Upper lobe of right lung (tissue), 1 donor: ENCODE results near the gene MAB21L4. TPM values are rescaled to one million over a fixed set of nuclear protein-coding genes. Genes with fewer than 3 reads are reported as not detected.

Source experiments
- ATAC-seq: fragments of 200-7000 bp; cut with Tn5 transposase; one replicate; pipeline ENCODE4 v1.9.1; 2020; ENCODE audit warnings: mild to moderate bottlenecking, moderate library complexity
- DNase-seq: peaks from one replicate; pipeline ENCODE4 v3.0.0-alpha.2; 2020
- H3K27ac ChIP-seq: fragments of 200-600 bp; one replicate; pipeline ENCODE4 v1.8.0; 2022
- H3K27me3 ChIP-seq: fragments of 200-600 bp; one replicate; pipeline ENCODE4 v1.8.0; 2022; ENCODE audit warnings: mild to moderate bottlenecking
- H3K36me3 ChIP-seq: fragments of 200-600 bp; one replicate; pipeline ENCODE4 v1.8.0; 2022
- H3K4me1 ChIP-seq: fragments of 200-600 bp; one replicate; pipeline ENCODE4 v1.8.0; 2022
- H3K4me3 ChIP-seq: fragments of 200-600 bp; one replicate; pipeline ENCODE4 v1.8.0; 2022; ENCODE audit warnings: mild to moderate bottlenecking
- H3K9me3 ChIP-seq: fragments of 200-600 bp; one replicate; pipeline ENCODE4 v1.8.0; 2022
- CTCF ChIP-seq: fragments of 200-600 bp; IDR thresholded peaks from one replicate; pipeline ENCODE4 v1.8.0; 2022; ENCODE audit warnings: antibody characterized with exemption
- intact Hi-C: fragments of 100-400 bp; cut with DNase I; formaldehyde crosslinking; loops from one replicate; pipeline ENCODE4 v1.11.0; 2022
- total RNA-seq: library from RNA; stranded (reverse); fragmentation: NEBNext Ultra II Directional; extraction: Animal tissue kit (Norgen Biotek cat#: 25700); gene quantifications from one replicate; pipeline ENCODE4 v1.2.1, GENCODE V29; 2021
- donor health status: DM: no; HTN: yes; CAD: no; lungs with severe emphysema.

MAB21L4 gene
- total RNA-seq, 1 donor from 2014 or later: 22.2 TPM

- Histone ChIP-seq H3K4me3 (no peak overlapping the region), H3K27ac (no peak overlapping the region), H3K9me3 (no peaks in the 10 kb centered on the region), H3K4me1 (peaks cover 8% of the 10 kb centered on the region), H3K36me3 (no peaks in the 10 kb centered on the region), H3K27me3 (no peaks in the 10 kb centered on the region)
- ATAC-seq: no peak
- intact Hi-C loops: no loop called here
- no peak for TF ChIP-seq CTCF
- no peak for DNase-seq
Observed at GRCh38 chr2:240903191-240904060, 7.5 kb upstream of the MAB21L4 start.

- ATAC-seq: no peak
- no peaks in the 10 kb centered on the region for H3K27me3 ChIP-seq
- H3K4me1 ChIP-seq: peaks cover 12% of the 10 kb centered on the region
- H3K9me3 ChIP-seq: no peaks in the 10 kb centered on the region
- DNase-seq: no peak
- H3K36me3 ChIP-seq: no peaks in the 10 kb centered on the region
- no peak overlapping the region for H3K4me3 ChIP-seq
- H3K27ac ChIP-seq: no peak overlapping the region
- no peak for TF ChIP-seq CTCF
- intact Hi-C loops: no loop called here
Observed at GRCh38 chr2:240902615-240903041, 6.7 kb upstream of the MAB21L4 start.

GRCh38 chr2:240901986-240902614 lies 6.1 kb upstream of the MAB21L4 start:
- Histone ChIP-seq H3K27ac (no peak overlapping the region), H3K4me1 (peaks cover 15% of the 10 kb centered on the region), H3K4me3 (no peak overlapping the region), H3K36me3 (no peaks in the 10 kb centered on the region), H3K9me3 (no peaks in the 10 kb centered on the region), H3K27me3 (no peaks in the 10 kb centered on the region)
- intact Hi-C loops: no loop called here
- TF ChIP-seq CTCF: no peak
- ATAC-seq (no peak), DNase-seq (no peak)

GRCh38 chr2:240900141-240900860 lies 4.3 kb upstream of the MAB21L4 start:
- Histone ChIP-seq H3K9me3 (no peaks in the 10 kb centered on the region), H3K27me3 (no peaks in the 10 kb centered on the region), H3K4me1 (peaks cover 15% of the 10 kb centered on the region), H3K27ac (no peak overlapping the region), H3K4me3 (no peak overlapping the region), H3K36me3 (no peaks in the 10 kb centered on the region)
- intact Hi-C loops: no loop called here
- TF ChIP-seq CTCF: no peak
- DNase-seq: no peak
- ATAC-seq: no peak

- peaks cover 15% of the 10 kb centered on the region for H3K4me1 ChIP-seq
- H3K36me3 ChIP-seq: no peaks in the 10 kb centered on the region
- ATAC-seq (no peak), DNase-seq (no peak)
- H3K27me3 ChIP-seq: no peaks in the 10 kb centered on the region
- H3K9me3 ChIP-seq: no peaks in the 10 kb centered on the region
- TF ChIP-seq CTCF: no peak
- H3K27ac ChIP-seq: no peak overlapping the region
- intact Hi-C loops: no loop called here
- no peak overlapping the region for H3K4me3 ChIP-seq
Observed at GRCh38 chr2:240899468-240899865, 3.5 kb upstream of the MAB21L4 start.
